ENCODE data around the gene CENPS.
"Not testable (repeated sequence)": the region's sequence is repeated elsewhere in the genome, so short reads cannot be mapped to it uniquely, and the experiment has no call there.

CENPS gene

GRCh38 chr1:10456048-10456447 lies 25.8 kb downstream of the CENPS start:
- DNase-seq = no peak

DNA sequence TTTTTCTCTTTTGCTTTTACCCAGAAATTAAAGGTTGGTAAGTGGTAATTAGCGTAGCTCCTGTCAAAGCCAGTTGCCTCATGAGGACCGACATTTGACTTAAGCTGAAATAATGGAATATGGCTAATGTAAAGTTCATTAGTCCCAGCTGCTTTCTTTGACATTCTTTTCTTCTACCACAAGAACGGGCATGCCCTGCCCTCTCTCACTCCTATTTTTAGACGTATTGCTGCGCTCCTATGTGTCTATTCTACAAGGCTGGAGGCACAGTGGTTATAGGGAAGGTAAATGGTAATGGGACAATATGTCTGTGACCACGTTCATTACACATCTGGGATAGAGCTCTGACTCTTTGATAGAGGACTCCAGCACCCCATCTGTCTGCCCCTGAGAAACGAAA lies 26.4 kb downstream of the CENPS start:
- DNase-seq = no peak

GRCh38 chr1:10457462-10457861 lies 27.2 kb downstream of the CENPS start:
- not testable (repeated sequence) for DNase-seq

DNA sequence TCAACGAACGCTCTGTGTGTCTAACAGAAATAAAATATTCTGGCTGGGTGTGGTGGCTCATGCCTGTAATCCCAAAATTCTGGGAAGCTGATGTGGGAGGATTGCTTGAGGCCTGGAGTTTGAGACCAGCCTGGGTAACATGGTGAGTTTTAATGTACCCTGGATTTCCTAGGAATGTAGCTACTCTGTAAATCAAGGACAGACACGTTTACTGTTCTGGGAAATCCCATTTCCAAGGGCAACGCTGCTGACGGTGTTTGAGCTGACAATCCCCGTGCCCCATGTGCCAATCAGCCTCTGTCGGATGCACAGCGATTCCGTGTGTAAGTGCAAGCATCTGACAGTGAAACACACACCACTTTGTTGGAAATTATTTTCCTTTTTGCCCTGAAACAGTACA lies 27.6 kb downstream of the CENPS start:
- no peak for DNase-seq

GRCh38 chr1:10459184-10459583 lies 29.0 kb downstream of the CENPS start:
- no peak for DNase-seq

- DNase-seq = no peak
These were observed 36.8 kb downstream of the CENPS start for GRCh38 chr1:10467078-10467477.

DNA sequence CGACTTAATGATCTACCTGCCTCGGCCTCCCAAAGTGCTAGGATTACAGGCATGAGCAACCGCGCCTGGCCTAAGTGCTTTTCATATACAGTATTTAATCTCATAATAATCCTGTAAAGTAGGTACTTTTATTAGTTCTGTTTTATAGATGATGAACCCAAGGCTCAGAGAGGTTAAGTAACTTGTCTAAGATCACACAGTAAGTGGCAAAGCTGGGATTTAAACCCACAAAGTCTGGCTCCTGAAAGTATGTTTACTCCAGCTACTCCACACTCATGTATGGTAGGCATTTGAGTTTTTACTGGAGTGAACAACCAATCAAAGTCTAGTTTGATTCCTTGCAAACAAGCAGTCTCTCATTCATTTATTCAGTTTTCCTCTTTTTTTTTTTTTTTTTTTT lies 39.8 kb downstream of the CENPS start:
- DNase-seq = no peak

DNA sequence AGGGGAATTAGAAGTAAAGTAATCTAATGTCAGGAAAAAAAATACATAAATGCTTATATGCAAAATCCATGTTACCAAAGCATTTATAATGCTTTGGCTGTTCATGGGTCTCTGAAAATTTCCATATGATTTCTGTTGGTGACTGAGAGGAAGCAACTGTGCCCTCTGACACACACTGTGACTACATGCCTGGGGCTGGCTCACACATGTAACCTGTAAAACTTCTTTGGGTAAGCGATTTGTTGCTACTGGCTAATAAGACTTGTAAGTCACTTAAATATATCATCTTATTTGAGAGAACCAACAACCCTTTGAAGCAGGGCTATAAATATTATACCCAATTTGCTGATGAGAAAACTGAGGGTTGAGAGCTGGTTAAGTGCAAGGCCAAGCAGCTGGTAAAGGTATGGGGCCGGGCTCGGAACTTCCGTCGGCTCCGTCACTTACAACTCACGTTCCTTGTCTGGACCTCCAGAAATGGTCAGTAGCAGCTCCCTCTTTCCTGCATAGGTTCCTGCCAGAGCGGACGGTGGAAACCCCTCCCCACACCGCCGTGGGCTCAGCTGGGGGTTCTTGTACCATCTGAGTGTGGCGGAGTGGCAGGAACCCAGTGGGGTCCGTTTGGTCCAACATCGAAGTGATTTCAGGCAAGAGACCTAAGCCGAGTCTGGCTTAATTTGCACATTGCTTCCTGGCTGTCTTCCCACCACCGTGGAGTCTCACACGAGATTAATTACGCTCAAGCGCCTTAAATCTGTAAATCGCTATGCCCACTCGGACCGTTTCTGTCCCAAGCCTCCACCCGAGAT lies 41.4 kb downstream of the CENPS start:
- no peak for DNase-seq

- peak; percentile 89 for DNase-seq
These were observed 42.2 kb downstream of the CENPS start, which contains the start of gene DFFA for GRCh38 chr1:10472220-10473144. DFFA (minus strand) TSS chr1:10472529; CDS start chr1:10472458, 71 bp downstream.

DNA sequence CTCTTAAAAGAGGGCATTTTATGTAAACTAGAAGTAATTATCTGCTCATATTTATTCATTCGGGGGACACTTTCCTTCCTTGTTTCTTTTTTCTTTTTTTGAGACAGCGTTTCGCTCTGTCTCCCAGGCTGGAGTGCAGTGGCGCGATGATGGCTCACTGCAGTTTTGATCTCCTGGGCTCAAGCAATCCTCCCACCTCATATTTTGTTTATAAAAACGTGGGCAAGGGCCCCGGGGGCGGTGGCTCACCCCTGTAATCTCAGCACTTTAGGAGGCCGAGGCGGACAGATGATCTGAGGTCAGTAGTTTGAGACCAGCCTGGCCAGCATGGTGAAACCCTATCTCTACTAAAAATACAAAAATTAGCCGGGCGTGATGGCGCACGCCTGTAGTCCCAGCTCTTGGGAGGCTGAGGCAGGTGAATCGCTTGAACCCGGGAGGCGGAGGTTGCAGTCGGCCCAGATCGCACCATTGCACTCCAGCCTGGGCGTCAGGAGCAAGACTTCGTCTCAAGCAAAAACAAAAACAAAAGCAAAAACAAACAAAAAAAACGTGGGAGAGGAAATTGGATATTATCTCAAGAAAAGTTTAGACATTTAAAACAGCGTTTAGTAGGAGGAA lies 43.0 kb downstream of the CENPS start:
- DNase-seq = no peak

GRCh38 chr1:10474309-10474612 lies 44.0 kb downstream of the CENPS start:
- not testable (repeated sequence) for DNase-seq

GRCh38 chr1:10474613-10475507 lies 44.6 kb downstream of the CENPS start, which contains the start of gene PEX14:
PEX14 (plus strand) TSS chr1:10474950; CDS start chr1:10474967, 17 bp downstream.
- DNase-seq = peak; percentile 55

DNA sequence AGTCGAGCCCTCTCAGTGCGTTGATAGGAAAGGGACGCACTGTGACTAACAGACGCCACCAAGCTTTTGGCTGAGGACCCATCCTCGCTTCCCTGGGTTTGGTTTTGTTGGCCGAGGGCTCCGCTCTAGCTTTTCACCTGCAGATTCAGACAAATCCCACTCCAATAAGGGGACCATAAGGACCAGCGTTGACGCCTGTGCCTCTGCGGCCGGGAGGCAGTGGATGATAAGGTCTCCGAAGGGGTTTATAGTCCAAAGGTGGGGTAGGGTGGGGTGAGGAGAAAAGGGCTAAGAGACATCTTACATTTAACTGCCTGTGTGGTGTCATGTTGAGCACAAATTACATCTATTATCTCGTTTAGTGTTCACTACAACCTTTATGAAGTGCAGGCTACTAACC lies 45.3 kb downstream of the CENPS start:
- no peak for DNase-seq

DNA sequence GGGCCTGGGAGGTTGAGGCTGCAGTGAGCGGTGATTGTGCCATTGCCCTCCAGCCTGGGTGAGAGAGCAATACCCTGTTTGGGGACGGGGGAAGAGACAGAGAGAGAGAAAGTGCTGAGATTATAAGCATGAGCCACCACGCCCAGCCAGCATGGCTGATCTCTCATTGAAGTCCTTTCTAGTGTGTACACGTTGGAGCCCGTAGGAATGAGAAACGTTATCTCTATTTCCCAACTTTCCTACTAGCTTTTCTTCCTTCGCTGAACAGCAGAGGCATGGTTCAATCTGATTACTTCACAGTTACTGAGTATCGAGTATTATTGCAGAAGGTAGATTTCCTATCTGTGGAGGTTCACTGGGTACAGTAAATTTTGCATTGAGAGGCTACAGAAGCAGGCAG lies 49.1 kb downstream of the CENPS start:
- DNase-seq = no peak

- no peak for DNase-seq
These were observed 50.4 kb downstream of the CENPS start for GRCh38 chr1:10480614-10481013.

DNA sequence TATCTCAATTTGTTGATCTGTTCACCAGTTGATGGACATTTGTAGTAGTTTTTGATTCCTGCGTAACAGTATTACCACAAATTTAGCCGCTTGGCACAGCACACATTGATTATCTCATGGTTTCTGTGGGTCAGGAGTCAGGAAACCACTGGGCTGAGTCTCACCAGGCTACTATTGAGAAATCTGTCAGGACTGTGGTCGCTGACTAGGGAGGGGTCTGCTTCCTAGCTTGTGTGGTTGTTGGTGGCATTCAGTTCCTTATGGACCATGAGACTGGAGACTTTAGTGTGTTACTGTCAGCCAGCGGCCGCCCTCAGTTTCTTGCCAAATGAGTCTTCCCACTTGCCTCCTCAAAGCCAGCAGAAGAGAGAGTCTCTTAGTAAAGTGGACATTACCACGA lies 54.3 kb downstream of the CENPS start:
- DNase-seq = no peak

- DNase-seq = no peak
These were observed 59.2 kb downstream of the CENPS start for GRCh38 chr1:10489291-10490055.

DNA sequence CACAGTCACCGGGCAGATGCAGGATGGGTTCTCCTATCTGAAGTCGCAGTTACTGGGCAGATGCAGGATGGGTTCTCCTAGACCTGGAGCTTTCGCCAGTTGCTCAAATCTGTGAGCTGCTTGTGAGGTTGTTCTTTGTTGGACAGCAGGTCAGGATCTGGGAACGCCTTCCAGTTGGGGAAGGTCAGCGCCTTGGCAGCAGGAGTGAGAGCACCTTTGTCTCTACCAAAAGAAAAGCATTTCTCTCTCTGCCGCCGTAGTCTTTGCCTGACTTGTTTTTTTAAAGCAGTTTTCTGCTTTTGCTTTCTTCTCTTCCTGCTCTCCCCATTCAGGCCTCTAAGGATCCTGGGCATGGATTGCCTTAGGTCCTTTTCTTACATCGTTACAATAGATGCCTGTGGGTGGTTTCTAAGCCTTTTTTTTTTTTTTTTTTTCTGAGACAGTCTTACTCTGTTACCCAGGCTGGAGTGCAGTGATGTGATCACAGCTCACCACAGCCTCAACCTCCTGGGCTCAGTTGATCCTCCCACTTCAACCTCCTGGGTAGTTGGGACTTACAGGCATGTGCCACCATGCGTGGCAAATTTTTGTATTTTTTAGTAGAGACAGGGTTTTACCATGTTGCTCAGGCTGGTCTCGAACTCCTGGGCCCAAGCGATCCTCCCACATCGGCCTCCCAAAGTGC lies 60.2 kb downstream of the CENPS start:
- no peak for DNase-seq

Measured in NCI-H748 treated with DMSO at 0.1 percent for 48 hours (cell line).